GM12873 (cell line): ENCODE results near the gene CCDC186.

Experiments
- TF ChIP-seq, protein P1 (sequence below): IDR thresholded peaks from 2 replicates; pipeline ENCODE4 v1.5.1; 2012; ENCODE audit warnings: low read depth, mild to moderate bottlenecking, moderate library complexity, low read length, control low read depth; ENCODE audit not compliant: insufficient read depth; ENCODE audit errors: missing control alignments

Gene CCDC186

DNA sequence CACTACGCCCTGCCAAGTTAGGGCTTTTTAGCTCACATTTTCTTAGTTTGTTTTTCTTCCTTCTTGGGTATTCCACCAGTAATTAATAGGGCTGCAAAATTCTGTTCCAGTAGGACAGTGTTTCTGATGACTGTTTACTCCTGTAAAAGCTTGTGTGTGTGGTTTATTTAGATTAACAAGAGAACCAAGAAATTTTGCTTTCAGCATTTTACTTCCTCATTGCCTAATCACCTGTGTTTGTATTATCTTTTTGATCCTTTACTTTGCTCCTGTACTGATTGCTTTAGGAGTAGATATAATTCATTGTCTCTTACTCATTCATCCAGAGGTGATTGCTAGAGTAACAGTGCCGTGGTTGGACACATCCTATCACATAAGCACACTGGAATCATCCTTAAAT is 32.9 kb upstream of the CCDC186 start:
- TF ChIP-seq, protein P1, sequence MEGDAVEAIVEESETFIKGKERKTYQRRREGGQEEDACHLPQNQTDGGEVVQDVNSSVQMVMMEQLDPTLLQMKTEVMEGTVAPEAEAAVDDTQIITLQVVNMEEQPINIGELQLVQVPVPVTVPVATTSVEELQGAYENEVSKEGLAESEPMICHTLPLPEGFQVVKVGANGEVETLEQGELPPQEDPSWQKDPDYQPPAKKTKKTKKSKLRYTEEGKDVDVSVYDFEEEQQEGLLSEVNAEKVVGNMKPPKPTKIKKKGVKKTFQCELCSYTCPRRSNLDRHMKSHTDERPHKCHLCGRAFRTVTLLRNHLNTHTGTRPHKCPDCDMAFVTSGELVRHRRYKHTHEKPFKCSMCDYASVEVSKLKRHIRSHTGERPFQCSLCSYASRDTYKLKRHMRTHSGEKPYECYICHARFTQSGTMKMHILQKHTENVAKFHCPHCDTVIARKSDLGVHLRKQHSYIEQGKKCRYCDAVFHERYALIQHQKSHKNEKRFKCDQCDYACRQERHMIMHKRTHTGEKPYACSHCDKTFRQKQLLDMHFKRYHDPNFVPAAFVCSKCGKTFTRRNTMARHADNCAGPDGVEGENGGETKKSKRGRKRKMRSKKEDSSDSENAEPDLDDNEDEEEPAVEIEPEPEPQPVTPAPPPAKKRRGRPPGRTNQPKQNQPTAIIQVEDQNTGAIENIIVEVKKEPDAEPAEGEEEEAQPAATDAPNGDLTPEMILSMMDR, result no peak

GRCh38 chr10:114202812-114203211 is 28.8 kb upstream of the CCDC186 start:
- TF ChIP-seq, protein P1, result no peak

DNA sequence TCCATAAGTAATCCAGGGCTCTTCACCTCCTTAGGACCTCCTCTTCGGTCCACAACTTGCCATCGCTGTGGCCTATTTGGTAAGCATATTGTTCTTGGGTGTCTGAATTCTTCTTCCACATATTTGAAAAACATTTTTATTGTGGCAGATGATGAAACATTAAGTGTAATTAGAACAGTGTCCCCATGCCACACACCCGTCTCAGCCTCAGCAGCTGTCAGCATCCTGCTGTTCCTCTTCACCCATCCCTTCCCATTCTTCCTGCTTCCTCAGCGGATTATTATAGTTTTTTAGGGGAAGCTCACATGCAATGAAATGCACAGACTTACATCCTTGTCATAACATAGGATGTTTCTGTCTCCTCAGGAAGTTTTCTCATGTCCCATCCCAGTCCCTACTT is 25.2 kb upstream of the CCDC186 start:
- TF ChIP-seq, protein P1, result no peak

DNA sequence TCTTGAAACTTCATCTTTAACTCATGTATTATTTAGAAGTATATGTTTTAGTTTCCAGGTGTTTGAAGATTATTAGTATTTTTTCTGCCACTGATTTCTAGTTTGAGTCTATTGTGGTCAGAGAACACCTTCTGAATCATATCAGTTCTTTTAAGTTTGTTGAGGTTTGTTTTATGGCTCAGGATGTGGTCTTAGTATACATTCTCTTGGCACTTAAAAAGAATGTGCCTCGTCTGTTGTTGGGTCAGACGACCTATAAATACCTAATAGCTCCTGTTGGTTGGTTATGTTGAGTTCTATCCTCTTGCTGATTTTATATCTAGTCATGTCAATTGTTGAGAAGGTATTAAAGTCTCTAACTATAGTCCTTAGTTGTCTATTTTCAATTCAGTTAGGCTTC is 21.1 kb upstream of the CCDC186 start:
- TF ChIP-seq, protein P1, result no peak

DNA sequence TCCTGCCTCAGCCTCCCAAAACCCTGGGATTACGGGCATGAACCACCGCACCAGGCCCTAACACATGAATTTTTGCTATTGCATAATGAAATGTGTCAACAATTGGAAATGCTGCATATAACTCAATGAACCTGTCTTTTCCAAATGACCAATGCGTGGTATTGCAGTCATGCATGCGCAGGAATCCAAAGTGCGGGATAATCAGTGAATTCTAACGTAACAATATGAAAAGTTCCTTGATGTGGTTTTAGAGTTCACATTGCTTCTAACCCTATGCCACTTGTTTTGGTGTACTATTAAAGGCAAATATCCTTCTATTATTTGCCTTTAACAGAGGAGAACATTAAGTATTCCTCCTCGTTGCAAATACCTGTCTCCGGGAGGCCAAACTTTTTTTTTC is 15.7 kb upstream of the CCDC186 start:
- TF ChIP-seq, protein P1, result no peak

DNA sequence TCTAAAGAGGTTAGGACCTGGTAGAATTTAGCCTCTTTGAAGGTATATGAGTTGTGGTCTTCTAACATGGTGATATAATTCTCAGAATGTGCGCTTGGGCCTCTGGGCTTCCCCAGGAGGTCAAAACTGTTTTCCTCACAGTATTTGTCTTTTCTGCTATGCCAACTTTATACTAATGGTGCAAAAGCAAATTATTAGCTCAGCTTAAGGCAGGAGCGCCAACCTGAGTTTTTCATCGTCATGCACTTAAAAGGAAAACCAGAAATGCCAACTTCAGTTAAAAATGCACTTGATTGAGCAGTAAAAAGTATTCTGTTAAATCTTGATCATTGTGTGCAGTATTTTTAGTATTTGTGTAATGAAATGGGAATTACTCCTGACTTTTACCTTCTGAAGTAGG is 14.9 kb upstream of the CCDC186 start:
- TF ChIP-seq, protein P1, result no peak

- TF ChIP-seq, protein P1, result no peak
These were observed 14.0 kb upstream of the CCDC186 start for GRCh38 chr10:114188001-114188400.

- TF ChIP-seq, protein P1, result no peak
These were observed 10.3 kb upstream of the CCDC186 start for GRCh38 chr10:114184276-114184675.
